ENCODE measurements around the gene PLEKHA7. TPM values are rescaled to one million over a fixed set of nuclear protein-coding genes. Genes with fewer than 3 reads are reported as not detected.

The PLEKHA7 gene
- total RNA-seq, 4 donors from 2014 or later: 16.9 to 35.1 (median 24.1) TPM

GRCh38 chr11:16818284-16818683 lies 195.9 kb downstream of the PLEKHA7 start:
- H3K4me3 ChIP-seq (ENCODE audit: low read depth, poor library complexity, severe bottlenecking): no peak overlapping the region
- intact Hi-C loops (cut with DNase I; ENCODE audit: low total_unique reads): loop anchor here (5.0 kb wide), 1 partner anchor 64 kb away; no protein-coding TSS in a partner anchor
- no peak for DNase-seq (ENCODE audit: low spot score in 2 of 2)
- 80 to 88% methylated on average over 4 of the region's 4 CpGs for WGBS, 2 donors
- TF ChIP-seq CTCF (IDR thresholded peaks at IDR 0.05) (no peak), POLR2A (IDR thresholded peaks at IDR 0.05) (no peak)

DNA sequence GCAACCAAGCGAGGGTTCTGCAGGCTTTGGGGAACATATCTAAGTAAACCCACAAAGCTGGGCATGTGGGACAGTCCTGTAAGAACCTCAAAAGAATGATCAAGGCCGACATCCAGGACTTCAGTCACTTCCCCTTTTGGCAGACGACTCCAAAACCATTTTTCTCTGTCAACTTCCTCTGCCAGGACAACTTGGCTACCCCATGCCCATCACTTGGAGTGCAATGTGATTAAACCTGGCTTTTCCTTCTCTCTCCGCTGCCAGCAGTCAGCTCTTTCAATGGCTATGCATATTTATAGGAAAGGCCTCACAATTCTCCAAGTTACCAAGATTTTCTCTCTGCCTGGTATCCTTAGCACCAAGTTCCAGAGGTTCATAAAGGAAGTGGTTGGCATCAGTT lies 196.9 kb downstream of the PLEKHA7 start:
- intact Hi-C loops (cut with DNase I; ENCODE audit: low total_unique reads): loop anchor here (5.0 kb wide), 1 partner anchor 65 kb away; no protein-coding TSS in a partner anchor
- no peak for TF ChIP-seq POLR2A (IDR thresholded peaks at IDR 0.05)
- TF ChIP-seq CTCF (IDR thresholded peaks at IDR 0.05): no peak
- no peak overlapping the region for H3K4me3 ChIP-seq (ENCODE audit: low read depth, poor library complexity, severe bottlenecking)
- no peak for DNase-seq (ENCODE audit: low spot score in 2 of 2)
- 58 to 60% methylated on average over 4 of the region's 4 CpGs for WGBS, 2 donors

DNA sequence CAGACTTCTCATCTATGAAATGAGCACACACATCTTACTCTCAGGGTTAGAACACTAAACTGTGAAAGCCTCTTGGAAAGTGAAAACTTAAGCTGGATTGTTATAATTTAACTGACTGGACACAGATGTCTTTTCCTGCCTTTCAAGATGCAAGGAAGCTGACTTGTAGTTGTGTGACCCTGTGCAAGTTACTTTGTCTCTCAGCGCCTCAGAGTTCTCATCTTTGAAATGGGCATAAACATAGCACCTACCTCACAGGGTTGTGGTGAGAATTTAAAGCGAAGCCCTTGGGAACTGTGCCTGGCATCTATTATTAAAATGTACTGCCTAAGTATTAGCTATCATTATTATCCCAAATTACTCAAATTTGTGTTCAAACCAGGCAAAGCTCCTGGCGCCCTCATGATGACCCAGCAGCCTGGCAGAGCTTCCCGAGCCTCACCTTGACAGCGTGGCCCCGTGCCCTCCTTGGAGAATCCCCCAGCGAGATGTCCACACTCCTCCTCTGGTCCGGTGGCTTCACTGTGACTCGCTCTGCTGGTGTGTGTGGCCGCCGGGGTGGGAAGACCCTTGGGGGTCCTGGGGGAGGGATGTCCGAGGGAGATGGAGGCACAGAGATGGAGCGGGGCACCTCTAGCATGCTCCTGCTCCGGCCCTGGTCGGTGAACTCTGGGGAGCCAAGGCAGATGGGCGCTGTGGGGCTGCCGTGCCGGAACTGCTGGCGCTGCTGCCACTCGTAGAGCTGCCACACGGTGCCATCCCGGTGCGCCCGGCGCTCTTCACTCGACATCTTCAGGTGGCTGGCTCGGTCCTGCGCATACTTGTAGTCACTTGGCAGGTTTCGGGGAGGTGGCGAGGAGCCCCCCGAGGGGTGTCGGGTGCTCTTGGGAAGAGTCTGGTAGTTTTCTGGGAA lies 197.6 kb downstream of the PLEKHA7 start:
- intact Hi-C loops (cut with DNase I; ENCODE audit: low total_unique reads): loop anchor here (5.0 kb wide), 1 partner anchor 66 kb away; no protein-coding TSS in a partner anchor
- H3K4me3 ChIP-seq (ENCODE audit: low read depth, poor library complexity, severe bottlenecking): no peak overlapping the region
- TF ChIP-seq CTCF (IDR thresholded peaks at IDR 0.05): no peak
- TF ChIP-seq POLR2A (IDR thresholded peaks at IDR 0.05): no peak
- WGBS, 2 donors: 92 to 95% methylated on average over 32 of the region's 32 CpGs
- no peak for DNase-seq (ENCODE audit: low spot score in 2 of 2)

GRCh38 chr11:16815047-16815767 lies 199.0 kb downstream of the PLEKHA7 start:
- intact Hi-C loops (cut with DNase I; ENCODE audit: low total_unique reads): loop anchor here (5.0 kb wide), 1 partner anchor 67 kb away; no protein-coding TSS in a partner anchor
- WGBS, 2 donors: 40 to 47% methylated on average over 15 to 23 of the region's 23 CpGs
- TF ChIP-seq CTCF (IDR thresholded peaks at IDR 0.05) (no peak), POLR2A (IDR thresholded peaks at IDR 0.05) (no peak)
- H3K4me3 ChIP-seq (ENCODE audit: low read depth, poor library complexity, severe bottlenecking): no peak overlapping the region
- peak; percentile 64 to 95 for DNase-seq (ENCODE audit: low spot score in 2 of 2)

- intact Hi-C loops (cut with DNase I; ENCODE audit: low total_unique reads): loop anchor here (5.0 kb wide), 1 partner anchor 68 kb away; no protein-coding TSS in a partner anchor
- TF ChIP-seq POLR2A (IDR thresholded peaks at IDR 0.05) (no peak), CTCF (IDR thresholded peaks at IDR 0.05) (no peak)
- DNase-seq (ENCODE audit: low spot score in 2 of 2): no peak
- WGBS, 2 donors: 81 to 86% methylated on average over 7 of the region's 7 CpGs
- no peak overlapping the region for H3K4me3 ChIP-seq (ENCODE audit: low read depth, poor library complexity, severe bottlenecking)
Measured at GRCh38 chr11:16814410-16815046, 199.7 kb downstream of the PLEKHA7 start.
